T47D (cell line): Measurements from ENCODE around the gene METRNL.
"Not testable (repeated sequence)": the region's sequence is repeated elsewhere in the genome, so short reads cannot be mapped to it uniquely, and the experiment has no call there.

Experiments used
- DNase-seq, 2 experiments: peaks; one replicate each; pipeline versions ENCODE4 v3.0.0 to v3.0.0-alpha.2; 2011 to 2012; ENCODE audit warnings: low read depth in 1 of 2, low spot score in 1 of 2
- JUND ChIP-seq: IDR thresholded peaks from 2 replicates; pipeline ENCODE4 v1.6.1; 2012; ENCODE audit warnings: low read depth
- in situ Hi-C: cut with HindIII; loops from 2 replicates; pipeline ENCODE4 v1.10.0; 2016; ENCODE audit warnings: low sequenced_read_pairs, low pct_unique_long_range_greater_than_20kb

The METRNL gene

DNA sequence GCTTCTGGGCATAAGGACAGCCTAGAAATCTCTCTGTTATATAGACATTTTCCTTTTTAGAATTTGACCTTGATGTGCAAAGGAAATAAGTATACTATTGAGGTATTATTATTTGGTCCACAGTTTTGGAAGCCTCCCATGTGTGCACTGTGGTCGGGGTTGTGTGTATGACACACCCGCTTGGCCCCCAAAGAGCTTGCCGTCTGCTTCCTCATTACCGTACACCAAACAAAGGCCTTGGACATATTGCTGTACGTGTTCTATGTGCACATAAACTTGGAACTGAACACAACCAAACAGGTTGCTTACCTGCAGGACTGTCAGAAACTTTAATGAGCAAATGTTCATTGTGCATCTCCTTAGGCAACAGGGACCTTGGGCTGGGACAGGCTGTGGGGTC is 38.2 kb downstream of the METRNL start:
- in situ Hi-C loops: no loop called here
- no peak for DNase-seq
- no peak for TF ChIP-seq JUND

DNA sequence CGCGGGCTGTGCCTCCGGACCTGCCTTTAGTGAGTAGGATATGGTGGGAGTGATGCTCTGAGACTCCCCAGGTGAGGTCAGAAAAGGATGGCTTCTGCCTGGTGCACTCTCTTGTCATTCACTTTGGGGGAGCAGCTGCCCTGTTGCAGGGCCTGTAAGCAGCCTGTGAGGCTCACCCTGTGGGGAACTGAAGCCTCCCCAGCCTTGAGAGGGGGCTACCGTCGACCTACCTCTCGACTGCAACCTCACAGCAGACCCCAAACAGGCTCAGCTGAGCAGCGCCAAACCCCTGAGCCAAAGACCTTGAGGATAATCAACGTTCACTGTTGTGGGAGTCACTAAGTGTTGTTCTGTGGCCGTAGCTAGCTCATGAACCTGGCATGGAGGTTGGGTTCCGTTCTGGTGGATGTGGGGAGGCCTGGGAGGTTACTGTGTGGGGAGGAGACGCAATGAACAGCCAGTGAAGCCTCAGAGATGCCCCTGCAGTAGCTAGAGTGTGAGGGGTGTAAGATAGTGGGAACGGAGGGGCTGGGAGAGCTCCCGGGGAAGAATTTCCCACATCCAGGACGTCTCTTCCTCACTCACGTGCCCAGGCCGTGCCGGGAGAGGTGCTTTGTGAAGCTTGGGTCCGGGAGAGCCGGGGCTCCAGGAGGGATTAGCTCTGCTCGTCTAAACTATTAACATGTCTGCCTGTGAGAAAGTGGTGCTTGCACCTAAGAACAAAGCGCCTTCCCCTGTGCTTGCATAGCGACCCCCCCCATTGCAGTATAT is 38.8 kb downstream of the METRNL start:
- TF ChIP-seq JUND: no peak
- in situ Hi-C loops: no loop called here
- DNase-seq: no peak

DNA sequence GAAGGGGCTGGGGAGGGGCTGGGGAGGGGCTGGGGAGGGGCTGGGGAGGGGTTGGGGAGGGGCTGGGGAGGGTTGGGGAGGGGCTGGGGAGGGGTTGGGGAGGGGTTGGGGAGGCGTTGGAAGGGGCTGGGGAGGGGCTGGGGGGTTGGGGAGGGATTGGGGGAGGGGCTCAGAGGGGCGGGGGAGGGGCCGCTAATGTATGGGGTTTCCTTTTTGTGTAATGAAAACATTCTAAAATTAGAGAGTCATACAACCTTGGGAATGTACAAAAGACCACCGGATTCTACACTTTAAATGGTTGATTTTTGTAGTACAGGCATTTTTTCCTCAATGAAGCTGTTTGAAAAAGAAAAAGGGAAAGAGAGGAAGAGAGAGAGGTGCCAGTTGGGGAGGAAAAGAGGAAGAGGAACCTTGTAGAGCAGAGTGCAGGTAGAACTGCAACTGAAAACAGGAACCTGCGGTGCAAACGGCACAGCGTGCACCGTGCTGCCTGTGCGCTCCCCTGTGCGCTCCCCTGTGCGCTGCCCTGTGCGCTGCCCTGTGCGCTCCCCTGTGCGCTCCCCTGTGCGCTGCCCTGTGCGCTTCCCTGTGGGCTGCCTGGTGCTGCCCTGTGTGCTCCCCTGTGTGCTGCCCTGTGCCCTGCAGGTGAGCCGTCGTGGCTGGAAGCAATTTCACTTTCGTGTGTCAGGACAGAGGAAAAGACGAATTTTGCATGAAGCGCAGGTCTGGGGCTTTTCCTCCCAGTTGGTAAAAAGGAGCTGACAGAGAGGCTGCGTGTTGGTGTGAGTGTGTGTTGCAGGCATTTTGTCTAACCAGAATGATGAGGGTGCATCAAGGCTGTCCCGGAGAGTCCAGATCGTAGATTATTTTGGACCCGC is 40.8 kb downstream of the METRNL start:
- no peak for TF ChIP-seq JUND
- peak; percentile 80 to 84 for DNase-seq
- in situ Hi-C loops: no loop called here

DNA sequence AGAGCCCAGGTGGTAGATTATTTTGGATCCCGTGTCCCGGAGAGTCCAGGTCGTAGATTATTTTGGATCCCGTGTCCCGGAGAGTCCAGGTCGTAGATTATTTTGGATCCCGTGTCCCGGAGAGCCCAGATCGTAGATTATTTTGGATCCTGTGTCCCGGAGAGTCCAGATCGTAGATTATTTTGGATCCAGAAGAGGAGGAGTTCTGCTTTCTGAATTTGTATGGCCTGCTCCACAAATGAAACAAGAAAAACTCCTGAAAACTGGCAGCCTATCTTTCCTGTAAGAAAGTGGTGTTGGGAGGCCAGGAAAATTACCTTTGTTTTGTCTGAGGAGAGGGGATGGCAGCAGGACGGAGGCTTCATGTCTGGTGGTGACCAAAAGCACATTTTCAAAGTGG is 42.1 kb downstream of the METRNL start:
- peak in 1 of 2 experiments; percentile 77 for DNase-seq

DNA sequence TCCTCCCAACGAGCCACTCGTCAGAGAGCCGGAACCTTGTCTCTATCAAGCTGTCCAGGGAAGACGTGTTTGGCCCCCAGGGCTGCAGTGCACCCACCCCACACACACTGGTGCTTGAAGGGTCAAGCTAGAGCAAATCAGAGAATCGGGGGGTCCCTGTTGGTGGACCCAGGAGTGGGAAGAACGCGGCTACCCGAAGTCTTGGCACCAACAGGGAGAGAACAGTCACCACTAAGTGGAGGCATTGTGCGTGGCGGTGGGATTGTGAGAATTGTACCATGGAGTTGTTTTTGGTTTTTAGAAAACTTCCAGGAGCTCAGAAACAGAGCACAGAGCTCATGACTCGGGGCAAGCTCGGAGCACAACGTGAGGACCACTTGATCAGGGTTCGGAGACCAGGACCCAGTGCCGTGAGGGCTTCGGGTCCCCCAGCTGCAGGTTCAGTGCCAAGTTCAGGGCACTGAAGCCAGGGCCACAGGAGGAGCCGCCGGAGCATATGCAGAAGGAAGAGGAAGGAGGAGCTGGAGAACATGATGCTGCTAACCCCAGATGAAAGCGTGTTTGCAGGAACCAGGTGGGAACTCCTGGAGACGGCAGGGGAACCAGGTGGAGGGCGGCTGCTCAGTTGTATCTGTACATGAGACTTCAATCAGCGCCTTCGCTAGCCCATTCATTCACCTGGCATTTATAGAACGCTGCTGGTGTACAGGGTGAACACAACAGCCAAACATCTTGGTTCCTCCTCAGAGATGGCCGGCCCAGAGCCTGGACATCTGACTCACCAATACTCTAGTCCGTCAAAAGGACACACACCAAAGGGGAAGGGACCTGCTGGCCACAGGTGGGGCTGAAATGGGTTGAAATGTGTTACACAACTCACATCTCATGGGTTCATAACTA is 42.8 kb downstream of the METRNL start:
- no peak for TF ChIP-seq JUND
- in situ Hi-C loops: no loop called here

More for the DNA sequence above, 42.1 kb downstream of the METRNL start:
- in situ Hi-C loops: not testable (repeated sequence)

DNA sequence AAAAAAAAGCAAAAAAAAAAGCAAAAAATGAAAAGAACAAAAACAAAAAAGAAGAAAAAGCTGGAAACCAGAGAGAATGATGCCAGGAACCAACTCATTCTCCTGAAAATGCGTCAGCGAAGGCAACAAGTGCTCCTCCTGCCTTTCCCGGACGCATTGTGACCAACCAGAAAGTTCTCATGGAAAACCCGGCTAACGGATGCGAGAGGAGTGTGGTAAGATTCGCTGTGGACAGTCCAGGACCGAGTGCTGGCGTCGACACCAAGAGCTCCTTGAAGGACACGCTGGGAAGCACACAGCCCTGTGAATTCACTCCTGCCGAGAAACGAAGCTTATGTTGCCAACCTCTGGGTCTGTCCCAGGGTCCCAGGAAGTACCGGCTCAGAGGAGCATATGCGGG is 43.4 kb downstream of the METRNL start:
- in situ Hi-C loops: no loop called here
- TF ChIP-seq JUND: no peak
- DNase-seq: peak in 1 of 2 experiments; percentile 82

More for the DNA sequence above, 42.8 kb downstream of the METRNL start:
- DNase-seq: peak in 1 of 2 experiments; percentile 37

DNA sequence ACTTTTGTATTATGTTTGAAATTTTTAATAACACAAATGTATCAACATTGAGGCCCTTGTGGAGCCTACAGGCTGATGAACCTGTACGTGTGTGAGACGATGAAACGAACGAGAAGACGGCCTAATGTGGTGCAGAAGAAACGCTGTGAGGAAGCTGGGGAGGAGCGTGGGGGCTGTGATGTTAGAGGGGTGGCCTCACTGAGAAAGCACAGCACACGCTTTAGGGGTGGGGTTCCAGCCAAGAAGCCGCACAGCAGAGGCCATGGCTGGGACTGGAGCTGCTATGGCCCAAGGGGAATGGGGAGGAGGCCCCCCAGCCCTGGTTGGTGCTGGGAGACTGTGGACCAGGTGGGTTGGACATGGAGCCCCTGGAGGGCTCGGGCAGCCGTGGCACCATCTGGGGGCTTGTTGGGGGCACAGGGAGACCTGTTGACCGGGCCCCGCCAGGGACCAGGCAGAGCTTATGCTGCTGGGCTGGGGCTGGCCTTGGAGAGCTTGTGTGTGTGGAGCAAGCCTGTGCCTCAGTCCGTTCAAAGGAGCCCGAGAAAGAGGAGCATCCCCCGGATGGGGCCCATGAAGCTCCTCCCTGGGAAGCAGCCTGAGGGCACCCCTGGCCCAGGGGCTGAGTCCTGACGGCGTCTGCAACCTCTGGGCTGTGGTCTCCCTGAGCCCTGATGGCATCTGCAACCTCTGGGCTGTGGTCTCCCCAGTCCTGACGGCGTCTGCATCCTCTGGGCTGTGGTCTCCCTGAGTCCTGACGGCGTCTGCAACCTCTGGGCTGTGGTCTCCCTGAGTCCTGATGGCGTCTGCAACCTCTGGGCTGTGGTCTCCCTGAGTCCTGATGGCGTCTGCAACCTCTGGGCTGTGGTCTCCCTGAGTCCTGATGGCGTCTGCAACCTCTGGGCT is 44.7 kb downstream of the METRNL start:
- DNase-seq: no peak
- no peak for TF ChIP-seq JUND
- in situ Hi-C loops: no loop called here

DNA sequence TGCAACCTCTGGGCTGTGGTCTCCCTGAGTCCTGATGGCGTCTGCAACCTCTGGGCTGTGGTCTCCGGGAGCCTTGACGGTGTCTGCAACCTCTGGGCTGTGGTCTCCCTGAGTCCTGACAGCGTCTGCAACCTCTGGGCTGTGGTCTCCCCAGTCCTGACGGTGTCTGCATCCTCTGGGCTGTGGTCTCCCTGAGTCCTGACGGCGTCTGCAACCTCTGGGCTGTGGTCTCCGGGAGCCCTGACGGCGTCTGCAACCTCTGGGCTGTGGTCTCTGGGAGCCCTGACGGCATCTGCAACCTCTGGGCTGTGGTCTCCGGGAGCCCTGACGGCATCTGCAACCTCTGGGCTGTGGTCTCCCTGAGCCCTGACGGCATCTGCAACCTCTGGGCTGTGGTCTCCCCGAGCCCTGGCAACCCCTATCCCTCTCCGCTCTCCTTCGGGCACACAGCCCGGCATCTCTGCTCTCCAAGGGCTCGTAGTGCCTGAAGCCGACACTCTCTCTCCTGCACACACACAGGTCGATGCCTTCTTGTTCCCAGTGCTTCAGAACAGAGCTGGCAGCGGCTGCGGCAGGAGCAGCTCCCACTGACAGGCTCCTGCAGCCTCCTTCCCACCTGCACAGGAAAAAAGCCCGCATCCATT is 45.6 kb downstream of the METRNL start:
- TF ChIP-seq JUND: no peak
- DNase-seq: no peak
- in situ Hi-C loops: no loop called here

DNA sequence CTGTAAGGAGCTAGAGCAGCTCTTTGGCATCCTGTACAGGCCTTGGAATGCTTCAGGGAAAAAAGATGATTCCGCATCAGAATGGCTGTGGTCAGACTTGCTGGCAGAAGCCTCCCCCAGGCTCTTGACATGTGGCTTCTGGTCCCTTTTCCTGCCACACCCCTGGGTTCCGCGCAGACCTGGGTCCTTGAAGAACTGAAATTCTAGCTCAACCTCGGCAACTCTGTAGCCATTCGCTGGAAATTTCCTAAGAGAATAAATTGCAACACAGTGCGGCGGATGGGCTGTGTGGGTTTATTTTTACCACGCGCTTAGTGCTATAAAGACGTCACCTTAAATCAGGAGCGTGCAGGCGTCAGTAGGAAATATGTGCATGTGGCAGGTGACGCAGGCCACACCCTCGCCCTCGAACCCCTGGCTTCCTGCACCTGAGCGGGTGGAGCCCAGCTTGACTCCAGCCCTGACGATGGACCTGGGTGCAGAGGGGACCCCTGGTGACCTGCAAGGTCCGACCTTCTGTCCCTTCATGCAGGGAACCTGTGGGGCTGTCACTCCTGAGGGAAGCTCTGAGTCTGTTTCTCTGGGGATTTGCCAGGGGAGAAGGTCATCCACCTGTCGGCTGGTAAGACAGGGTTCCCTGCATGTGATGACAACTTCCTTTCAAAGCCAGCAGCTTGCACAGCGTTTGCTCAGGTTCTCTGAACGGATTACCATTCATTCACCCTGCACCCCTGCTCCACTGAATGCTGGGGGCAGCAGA is 46.3 kb downstream of the METRNL start:
- DNase-seq: no peak
- in situ Hi-C loops: no loop called here
- no peak for TF ChIP-seq JUND

DNA sequence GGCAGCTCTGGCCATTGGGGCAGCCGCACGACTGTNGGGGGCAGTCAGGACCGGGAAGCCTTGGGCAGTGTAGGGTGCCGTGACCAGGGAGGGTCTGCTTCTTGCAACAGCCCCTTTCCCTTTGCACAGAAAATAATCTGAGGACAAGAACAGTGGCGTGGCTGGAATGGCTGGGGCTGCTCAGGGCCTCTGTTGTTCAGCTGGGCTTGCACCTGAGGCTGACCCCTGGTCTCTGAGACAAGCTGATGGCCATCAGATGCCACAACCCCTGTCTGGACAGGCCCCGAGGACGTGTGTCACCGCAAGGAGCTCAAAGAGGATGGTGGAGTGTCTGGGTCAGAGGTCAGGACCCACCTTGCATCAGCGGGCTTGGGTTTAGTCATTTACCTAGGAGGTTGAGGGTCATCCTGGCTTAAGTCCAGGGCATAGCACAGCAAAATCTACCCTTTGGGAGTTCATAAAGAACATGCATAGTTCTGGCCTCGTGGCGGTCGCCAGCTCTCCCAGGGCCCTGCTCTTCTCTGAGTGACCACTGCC is 46.9 kb downstream of the METRNL start:
- in situ Hi-C loops: no loop called here
- no peak for TF ChIP-seq JUND
- DNase-seq: no peak
